Skeletal muscle satellite cell (primary cell): ENCODE data around the gene CD7. TPM values are rescaled to one million over a fixed set of nuclear protein-coding genes. Genes with fewer than 3 reads are reported as not detected.
"Not testable (repeated sequence)": the region's sequence is repeated elsewhere in the genome, so short reads cannot be mapped to it uniquely, and the experiment has no call there.

Experiments
- H3K27me3 ChIP-seq: 2 replicates; pipeline ENCODE4 v1.7.0; 2013; ENCODE audit warnings: low read length; ENCODE audit not compliant: control insufficient read depth, insufficient read depth
- H3K36me3 ChIP-seq: 2 replicates; pipeline ENCODE4 v1.7.0; 2013; ENCODE audit warnings: mild to moderate bottlenecking, control low read depth, low read length; ENCODE audit not compliant: insufficient read depth
- H3K4me1 ChIP-seq: 2 replicates; pipeline ENCODE4 v1.7.0; 2013; ENCODE audit warnings: low read length; ENCODE audit not compliant: control insufficient read depth, insufficient read depth
- H3K4me2 ChIP-seq: 2 replicates; pipeline ENCODE4 v1.7.0; 2013; ENCODE audit warnings: mild to moderate bottlenecking, low read length
- H3K4me3 ChIP-seq: 2 replicates; pipeline ENCODE4 v1.7.0; 2013; ENCODE audit warnings: low read length
- H3K9ac ChIP-seq: 2 replicates; pipeline ENCODE4 v1.7.0; 2013; ENCODE audit warnings: mild to moderate bottlenecking, low read depth, low read length, moderate library complexity
- H3K9me3 ChIP-seq: replicated peaks from 2 replicates; pipeline ENCODE4 v1.7.0; 2013; ENCODE audit warnings: mild to moderate bottlenecking, control low read depth, low read length
- total RNA-seq: library from RNA; depleted of rRNA; stranded (reverse); fragments of >200 nt; gene quantifications from 2 replicates; pipeline ENCODE4 v1.2.3, GENCODE V29; 2012; rRNA removed

CD7 gene
- total RNA-seq, result 0.51 and 1.3 TPM in 2 replicates

DNA sequence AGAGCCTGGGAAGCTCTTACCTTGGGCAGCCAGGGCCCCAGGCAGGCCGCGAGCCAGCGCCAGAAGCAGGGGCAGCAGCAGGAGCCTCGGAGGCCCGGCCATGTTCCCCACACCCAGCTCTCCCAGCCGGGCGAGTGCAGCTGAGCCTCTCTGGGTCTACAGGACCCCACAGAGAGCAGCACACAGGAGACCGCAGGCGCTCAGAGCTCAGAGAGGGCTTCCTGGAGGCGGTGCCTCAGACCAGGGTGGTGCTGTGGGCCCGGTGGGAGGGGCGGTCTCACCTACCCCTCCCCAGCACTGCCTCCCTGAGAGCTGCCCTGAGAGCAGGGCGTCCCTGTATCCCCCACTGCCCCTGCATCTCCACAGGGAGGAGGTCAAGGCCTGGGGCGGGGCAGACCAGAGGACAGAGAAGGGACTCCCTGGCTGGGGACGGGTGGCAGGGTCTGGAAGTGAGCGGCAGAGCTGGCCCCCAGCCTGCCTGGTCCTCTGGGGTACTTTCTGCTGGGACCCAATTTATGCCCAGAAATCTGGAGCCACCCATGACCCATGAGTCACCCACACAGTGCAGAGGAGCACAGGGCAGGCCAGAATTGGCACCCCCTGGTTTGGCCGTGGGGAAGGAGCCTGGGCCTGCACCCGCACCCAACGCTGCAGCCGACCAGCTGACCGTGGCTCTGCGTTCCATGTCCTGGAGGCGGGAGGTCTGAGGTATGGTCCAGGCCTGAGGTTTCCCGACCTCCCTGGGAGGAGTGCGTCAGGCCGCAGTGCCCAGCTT lies at the start of gene CD7:
CD7 (minus strand) TSS at position 215 of the 775 bp plus-strand sequence; CDS start at position 102, 113 bp downstream.
- Histone ChIP-seq H3K4me2 (no peak within 1 kb of the TSS), H3K9ac (no peak within 1 kb of the TSS), H3K4me3 (no peak within 1 kb of the TSS), H3K27me3 (peaks cover 14% of the 10 kb centered on the region), H3K36me3 (no peaks in the 10 kb centered on the region), H3K4me1 (no peaks in the 10 kb centered on the region), H3K9me3 (no peaks in the 10 kb centered on the region)

- Histone ChIP-seq H3K27me3 (peaks cover 47% of the 10 kb centered on the region), H3K4me2 (no peak overlapping the region), H3K4me1 (peaks cover 13% of the 10 kb centered on the region), H3K9me3 (no peaks in the 10 kb centered on the region), H3K36me3 (no peaks in the 10 kb centered on the region), H3K9ac (no peak overlapping the region), H3K4me3 (no peak overlapping the region)
Observed at GRCh38 chr17:82366749-82367148, 49.3 kb upstream of the CD7 start.

DNA sequence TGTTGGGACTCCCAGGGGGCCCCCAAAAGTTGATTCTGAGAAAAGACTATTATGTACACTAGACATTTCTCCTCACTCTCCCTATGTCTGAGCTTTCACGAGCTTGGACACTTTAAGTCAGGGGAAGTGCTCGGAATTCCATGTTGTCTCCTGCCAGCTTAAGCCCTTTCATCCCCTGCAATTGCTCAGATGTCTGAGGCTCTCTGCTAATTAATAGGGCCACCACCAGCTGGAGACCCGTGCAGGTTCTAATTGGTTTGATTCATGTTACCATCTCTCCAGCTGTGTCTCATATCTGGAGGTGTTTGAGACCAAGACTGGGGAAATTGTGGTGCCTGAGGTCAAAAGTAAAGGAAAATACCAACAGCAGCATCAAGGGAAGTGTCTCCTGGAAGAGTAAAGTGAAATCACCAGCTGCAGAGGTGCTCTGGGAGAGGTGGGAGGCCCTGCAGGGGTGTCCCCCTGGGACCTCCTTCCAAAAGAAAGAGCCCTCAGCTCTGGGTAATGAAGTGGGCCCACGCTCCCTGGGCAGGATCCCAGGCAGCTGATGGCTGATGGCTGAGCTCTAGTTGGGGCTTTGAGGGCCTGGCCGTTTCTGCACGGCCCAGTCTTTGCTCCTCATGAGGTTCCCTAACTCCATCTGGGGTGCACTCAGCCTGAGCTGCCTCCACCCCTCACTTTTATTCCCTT lies 48.3 kb upstream of the CD7 start:
- Histone ChIP-seq H3K4me3 (no peak overlapping the region), H3K27me3 (peaks cover 39% of the 10 kb centered on the region), H3K36me3 (no peaks in the 10 kb centered on the region), H3K9ac (no peak overlapping the region), H3K4me1 (peaks cover 5% of the 10 kb centered on the region), H3K9me3 (no peaks in the 10 kb centered on the region), H3K4me2 (no peak overlapping the region)

GRCh38 chr17:82361885-82362633 lies 44.7 kb upstream of the CD7 start:
- no peaks in the 10 kb centered on the region for H3K9me3 ChIP-seq
- peaks cover 28% of the 10 kb centered on the region for H3K27me3 ChIP-seq
- H3K36me3 ChIP-seq, result no peaks in the 10 kb centered on the region
- H3K4me1 ChIP-seq, result no peaks in the 10 kb centered on the region
- no peak overlapping the region for H3K4me3 ChIP-seq
- H3K4me2 ChIP-seq, result no peak overlapping the region
- H3K9ac ChIP-seq, result no peak overlapping the region

GRCh38 chr17:82359451-82360074 lies 42.2 kb upstream of the CD7 start:
- H3K27me3 ChIP-seq, result peaks cover 26% of the 10 kb centered on the region
- H3K9ac ChIP-seq, H3K36me3 ChIP-seq, H3K9me3 ChIP-seq, H3K4me1 ChIP-seq, H3K4me3 ChIP-seq, H3K4me2 ChIP-seq: not testable (repeated sequence)

- H3K27me3 ChIP-seq, result peaks cover 26% of the 10 kb centered on the region
- H3K4me3 ChIP-seq, result no peak within 1 kb of the TSS
Observed at GRCh38 chr17:82358465-82359350, 41.3 kb upstream of the CD7 start, which contains the start of gene TEX19. Gene TEX19 (plus strand): TSS chr17:82359247. CDS start chr17:82362151, 2,904 bp downstream.

DNA sequence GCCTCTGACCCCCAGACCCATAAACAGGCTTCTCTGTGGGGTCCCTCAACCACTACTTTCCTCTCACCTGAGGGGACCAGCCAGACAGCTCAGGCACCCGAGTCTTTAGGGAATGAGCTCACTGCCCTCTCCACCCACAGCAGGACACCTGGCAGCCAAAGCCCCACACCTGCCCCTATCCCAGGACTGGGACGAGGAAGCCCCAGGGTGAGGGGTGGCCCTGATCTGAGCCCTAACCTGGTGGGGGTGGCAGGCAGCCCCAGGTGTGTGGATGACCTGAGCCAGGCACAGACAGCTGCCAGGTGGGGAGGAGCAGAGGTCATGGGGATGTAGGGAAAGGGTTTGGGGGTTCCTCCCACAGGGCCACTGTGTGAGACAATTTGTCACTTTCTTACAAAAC lies 40.0 kb upstream of the CD7 start:
- H3K9ac ChIP-seq, result no peak overlapping the region
- no peaks in the 10 kb centered on the region for H3K9me3 ChIP-seq
- H3K4me3 ChIP-seq, result no peak overlapping the region
- H3K4me2 ChIP-seq, result no peak overlapping the region
- peaks cover 26% of the 10 kb centered on the region for H3K27me3 ChIP-seq
- H3K36me3 ChIP-seq, result no peaks in the 10 kb centered on the region
- H3K4me1 ChIP-seq, result peaks cover 5% of the 10 kb centered on the region

More at GRCh38 chr17:82358465-82359350, 41.3 kb upstream of the CD7 start, which contains the start of gene TEX19:
- Histone ChIP-seq H3K4me1 (peaks cover 5% of the 10 kb centered on the region), H3K9me3 (no peaks in the 10 kb centered on the region), H3K36me3 (no peaks in the 10 kb centered on the region), H3K9ac (no peak within 1 kb of the TSS), H3K4me2 (no peak within 1 kb of the TSS)

DNA sequence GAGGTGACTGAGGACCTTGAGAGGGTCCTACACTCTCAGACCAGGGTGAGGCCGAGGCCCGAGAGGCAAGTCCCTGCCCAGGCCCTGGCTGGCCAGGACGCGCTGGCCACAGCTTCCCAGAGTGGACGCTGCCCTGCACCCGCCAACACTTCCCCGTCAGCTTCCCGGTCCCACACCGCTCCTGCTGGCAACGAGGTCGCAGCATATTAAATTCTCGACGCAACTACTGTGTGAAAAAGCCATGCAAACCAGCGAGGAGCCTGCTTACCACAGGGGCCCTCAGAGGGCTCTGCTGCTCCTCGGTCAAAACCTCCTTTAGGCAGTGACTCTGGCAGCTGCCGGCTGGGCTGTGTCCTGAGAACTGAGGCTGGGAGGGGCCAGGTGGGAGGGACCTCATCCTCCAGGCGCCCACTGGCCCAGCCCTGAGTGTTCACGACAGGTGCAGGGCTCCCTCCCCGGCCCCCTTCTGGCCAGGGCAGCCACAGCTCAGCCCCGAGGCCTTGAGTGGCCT lies 39.5 kb upstream of the CD7 start:
- H3K9ac ChIP-seq, result no peak overlapping the region
- peaks cover 26% of the 10 kb centered on the region for H3K27me3 ChIP-seq
- H3K4me1 ChIP-seq, result peaks cover 5% of the 10 kb centered on the region
- H3K9me3 ChIP-seq, result no peaks in the 10 kb centered on the region
- no peak overlapping the region for H3K4me3 ChIP-seq
- H3K4me2 ChIP-seq, result no peak overlapping the region
- H3K36me3 ChIP-seq, result no peaks in the 10 kb centered on the region

DNA sequence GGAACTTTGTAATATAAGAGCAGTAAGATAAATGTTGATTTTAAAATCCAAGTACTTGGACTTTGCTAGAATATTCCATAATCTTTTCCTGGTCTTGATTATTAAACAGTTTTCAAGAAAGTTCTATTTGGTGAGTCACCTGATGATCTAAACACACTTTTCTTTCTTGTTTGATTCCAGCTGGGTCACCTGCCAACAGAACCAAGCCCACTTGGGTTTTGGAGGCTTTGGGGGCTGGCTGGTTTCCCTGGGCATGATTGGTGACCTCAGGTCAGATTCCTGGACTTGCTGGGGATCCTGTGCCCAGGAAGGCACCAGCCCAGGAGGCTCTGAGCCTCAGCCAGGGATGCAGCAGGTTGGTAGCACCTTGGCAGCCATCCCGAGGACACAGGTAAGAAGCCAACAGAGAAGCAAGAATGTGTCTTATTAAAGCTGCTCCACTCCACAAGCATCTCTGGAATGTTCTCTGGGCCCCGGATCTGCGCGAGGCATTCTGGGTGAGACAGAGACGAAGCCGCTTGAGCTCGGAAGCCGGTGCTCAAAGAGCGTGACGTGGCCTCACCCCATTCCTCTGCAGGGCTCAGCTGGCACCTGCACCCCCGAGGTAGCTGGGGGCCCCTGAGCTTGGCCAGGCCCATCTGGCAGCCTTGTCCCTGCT lies 38.5 kb upstream of the CD7 start:
- Histone ChIP-seq H3K36me3 (no peaks in the 10 kb centered on the region), H3K27me3 (peaks cover 26% of the 10 kb centered on the region), H3K4me1 (peaks cover 5% of the 10 kb centered on the region), H3K4me2 (no peak overlapping the region), H3K4me3 (no peak overlapping the region), H3K9ac (no peak overlapping the region), H3K9me3 (no peaks in the 10 kb centered on the region)

DNA sequence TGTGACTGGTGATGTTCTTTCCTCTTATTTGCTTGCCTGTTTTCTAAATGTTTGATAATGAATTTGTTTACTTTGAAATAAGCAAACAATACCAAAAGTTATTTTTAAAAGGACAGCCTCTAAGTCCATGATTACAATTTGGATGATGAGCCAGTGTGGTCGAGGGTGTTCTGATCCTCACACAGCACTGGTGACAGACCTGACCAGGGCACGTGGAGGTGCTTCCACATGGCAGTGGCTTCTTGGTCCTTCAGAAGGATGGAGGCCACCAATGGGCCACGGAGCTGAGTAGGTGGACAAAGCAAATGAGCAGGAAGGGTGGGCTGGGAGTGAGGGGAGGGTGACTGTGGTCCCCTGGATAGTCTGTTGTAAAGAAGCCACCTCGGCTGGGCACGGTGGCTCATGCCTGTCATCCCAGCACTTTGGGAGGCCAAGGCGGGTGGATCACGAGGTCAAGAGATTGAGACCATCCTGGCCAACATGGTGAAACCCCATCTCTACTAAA lies 37.4 kb upstream of the CD7 start:
- Histone ChIP-seq H3K4me1 (peaks cover 5% of the 10 kb centered on the region), H3K36me3 (no peaks in the 10 kb centered on the region), H3K4me3 (no peak overlapping the region), H3K9ac (no peak overlapping the region), H3K4me2 (no peak overlapping the region), H3K27me3 (peaks cover 23% of the 10 kb centered on the region), H3K9me3 (no peaks in the 10 kb centered on the region)
